ENCODE results near the gene KDM4B. TPM values are rescaled to one million over a fixed set of nuclear protein-coding genes. Genes with fewer than 3 reads are reported as not detected.

KDM4B gene
- polyA plus RNA-seq, 3 donors: 6.4 to 22.7 (median 12.7) TPM

- Histone ChIP-seq H3K9me3 (replicated peaks in 1 of 2; ENCODE audit: control insufficient read depth in 1 of 2, insufficient read depth in 1 of 2, low read length in 2 of 2) (no peaks in the 10 kb centered on the region), H3K27ac (ENCODE audit: low read depth in 1 of 2, low read length in 2 of 2) (no peak overlapping the region), H3K4me1 (ENCODE audit: control insufficient read depth in 1 of 2, insufficient read depth in 2 of 2, low read length in 2 of 2) (peaks cover 59 to 70% of the 10 kb centered on the region in 2 donors), H3K79me2 (ENCODE audit: insufficient read depth, low read length) (peaks cover 68% of the 10 kb centered on the region), H2AFZ (ENCODE audit: insufficient read depth, low read depth, low read length, poor library complexity, severe bottlenecking) (no peak overlapping the region), H3K9ac (ENCODE audit: insufficient read depth, low read length, poor library complexity, severe bottlenecking) (no peak overlapping the region), H3K27me3 (ENCODE audit: control insufficient read depth in 2 of 2, insufficient read depth in 2 of 2, low read length in 2 of 2) (no peaks in the 10 kb centered on the region), H3K4me2 (replicated peaks; ENCODE audit: extremely low read depth, low read length, poor library complexity, severe bottlenecking) (peak overlapping the region; percentile 97), H3K4me3 (replicated peaks in 1 of 3; ENCODE audit: low read depth in 2 of 3, low read length in 3 of 3) (peak overlapping the region in 1 of 3 experiments; percentile 87), H4K20me1 (ENCODE audit: insufficient read depth, low read length) (peaks cover 41% of the 10 kb centered on the region), H3K36me3 (replicated peaks in 1 of 2; ENCODE audit: control insufficient read depth in 1 of 2, insufficient read depth in 2 of 2, low read length in 2 of 2) (no peaks in the 10 kb centered on the region)
- Mint-ChIP-seq H3K4me1 (peaks cover 69% of the 10 kb centered on the region), H3K27ac (peak overlapping the region in 5 of 7 donors; percentile 20 to 95 (median 85)), H3K27me3 (ENCODE audit: low read depth in 3 of 3) (peaks cover 0 to 7% (median 0%) of the 10 kb centered on the region in 3 donors), H3K9me3 (peaks cover 0 to 2% (median 0%) of the 10 kb centered on the region in 7 donors), H3K36me3 (peaks cover 10 to 14% of the 10 kb centered on the region in 2 donors), H3K4me3 (peak overlapping the region; percentile 91 to 95)
- intact Hi-C loops (cut with micrococcal nuclease): loop anchor here in 1 of 2 donors (10.0 kb wide), 2 partner anchors 57 to 97 kb away; no protein-coding TSS in a partner anchor
- no peak for TF ChIP-seq CTCF (IDR thresholded peaks at IDR 0.05)
- DNase-seq: no peak
- 97% methylated on average over 19 of the region's 19 CpGs for WGBS (ENCODE audit: insufficient coverage)
These were observed 3.0 kb downstream of the KDM4B start for GRCh38 chr19:4971816-4972495.

- Histone ChIP-seq H3K27me3 (ENCODE audit: control insufficient read depth in 2 of 2, insufficient read depth in 2 of 2, low read length in 2 of 2) (no peaks in the 10 kb centered on the region), H4K20me1 (ENCODE audit: insufficient read depth, low read length) (peaks cover 48% of the 10 kb centered on the region), H3K4me3 (replicated peaks in 1 of 3; ENCODE audit: low read depth in 2 of 3, low read length in 3 of 3) (no peak overlapping the region), H3K9ac (ENCODE audit: insufficient read depth, low read length, poor library complexity, severe bottlenecking) (no peak overlapping the region), H3K4me2 (replicated peaks; ENCODE audit: extremely low read depth, low read length, poor library complexity, severe bottlenecking) (no peak overlapping the region), H3K9me3 (replicated peaks in 1 of 2; ENCODE audit: control insufficient read depth in 1 of 2, insufficient read depth in 1 of 2, low read length in 2 of 2) (no peaks in the 10 kb centered on the region), H3K27ac (ENCODE audit: low read depth in 1 of 2, low read length in 2 of 2) (no peak overlapping the region), H3K79me2 (ENCODE audit: insufficient read depth, low read length) (peaks cover 75% of the 10 kb centered on the region), H2AFZ (ENCODE audit: insufficient read depth, low read depth, low read length, poor library complexity, severe bottlenecking) (no peak overlapping the region), H3K4me1 (ENCODE audit: control insufficient read depth in 1 of 2, insufficient read depth in 2 of 2, low read length in 2 of 2) (peaks cover 66 to 77% of the 10 kb centered on the region in 2 donors), H3K36me3 (replicated peaks in 1 of 2; ENCODE audit: control insufficient read depth in 1 of 2, insufficient read depth in 2 of 2, low read length in 2 of 2) (peaks cover 2 to 4% of the 10 kb centered on the region in 2 donors)
- Mint-ChIP-seq H3K27ac (peak overlapping the region in 2 of 7 donors; percentile 20 to 38), H3K4me3 (no peak overlapping the region), H3K27me3 (ENCODE audit: low read depth in 3 of 3) (peaks cover 0 to 7% (median 0%) of the 10 kb centered on the region in 3 donors), H3K36me3 (peaks cover 17 to 22% of the 10 kb centered on the region in 2 donors), H3K4me1 (peaks cover 75% of the 10 kb centered on the region), H3K9me3 (peaks cover 0 to 2% (median 0%) of the 10 kb centered on the region in 7 donors)
- 95% methylated on average over 9 of the region's 12 CpGs for WGBS (ENCODE audit: insufficient coverage)
- TF ChIP-seq CTCF (IDR thresholded peaks at IDR 0.05): no peak
- no peak for DNase-seq
- intact Hi-C loops (cut with micrococcal nuclease): loop anchor here in 1 of 2 donors (10.0 kb wide), 2 partner anchors 58 to 98 kb away; no protein-coding TSS in a partner anchor
These were observed 3.8 kb downstream of the KDM4B start for GRCh38 chr19:4972509-4973230.

Data from CD14-positive monocyte (primary cell).